Upper lobe of left lung (tissue), 4 donors: Measurements from ENCODE around the gene C6orf58.

Experiments
- CTCF ChIP-seq, 6 experiments: fragments of 450-650 bp in 4 of 6; fragments of 200-600 bp in 2 of 6; sonication (generic) in 2 of 6; IDR thresholded peaks; one replicate each; pipeline ENCODE4 v1.5.1; 2016 to 2019; ENCODE audit warnings: antibody characterized with exemption in 6 of 6
- EP300 ChIP-seq, 4 donors: sonication (generic); formaldehyde crosslinking; IDR thresholded peaks; one replicate each; pipeline ENCODE4 v1.5.1; 2017; ENCODE audit warnings: antibody characterized with exemption in 4 of 4, control low read depth in 2 of 4

GRCh38 chr6:127576874-127577273 is at the start of gene C6orf58:
- TF ChIP-seq CTCF (IDR thresholded peaks at IDR 0.05) = no peak
- no peak for TF ChIP-seq EP300 (IDR thresholded peaks at IDR 0.05)
